Central memory CD8-positive, alpha-beta T cell (primary cell): Measurements from ENCODE around the gene NEXN.

Experiments used
- ATAC-seq: fragments of 150-1000 bp; cut with Tn5 transposase; replicated peaks from 2 replicates; pipeline ENCODE4 v1.10.0; 2022; ENCODE audit warnings: mild to moderate bottlenecking, moderate FRiP score, moderate number of reproducible peaks; ENCODE audit not compliant: poor library complexity, severe bottlenecking; ENCODE audit errors: extremely low read depth
- DNase-seq, 2 donors: peaks; one replicate each; pipeline ENCODE4 v3.0.0; 2021; ENCODE audit warnings: low spot score in 2 of 2
- H3K27ac Mint-ChIP-seq: one replicate; pipeline ENCODE4 v1.8.0; 2022; ENCODE audit warnings: low read depth, mild to moderate bottlenecking, moderate library complexity, mixed read lengths
- H3K27me3 Mint-ChIP-seq: one replicate; pipeline ENCODE4 v1.8.0; 2022; ENCODE audit warnings: mixed read lengths
- H3K36me3 Mint-ChIP-seq: one replicate; pipeline ENCODE4 v1.8.0; 2022; ENCODE audit warnings: mild to moderate bottlenecking, moderate library complexity, mixed read lengths; ENCODE audit not compliant: insufficient read depth
- H3K4me1 Mint-ChIP-seq: one replicate; pipeline ENCODE4 v1.8.0; 2022; ENCODE audit warnings: mixed read lengths
- H3K4me3 Mint-ChIP-seq: one replicate; pipeline ENCODE4 v1.8.0; 2022; ENCODE audit warnings: mild to moderate bottlenecking, moderate library complexity, mixed read lengths
- H3K9me3 Mint-ChIP-seq: one replicate; pipeline ENCODE4 v1.8.0; 2022; ENCODE audit warnings: mixed read lengths

NEXN gene

GRCh38 chr1:77951328-77951727, 62.9 kb downstream of the NEXN start:
- Mint-ChIP-seq H3K27ac (peak overlapping the region; percentile 52), H3K4me1 (peaks cover 22% of the 10 kb centered on the region)
- ATAC-seq, result no peak

GRCh38 chr1:77953907-77954306, 65.5 kb downstream of the NEXN start:
- Mint-ChIP-seq H3K27ac (no peak overlapping the region), H3K9me3 (no peaks in the 10 kb centered on the region), H3K4me1 (peaks cover 23% of the 10 kb centered on the region), H3K36me3 (peaks cover 68% of the 10 kb centered on the region), H3K27me3 (no peaks in the 10 kb centered on the region), H3K4me3 (no peak overlapping the region)
- DNase-seq (no peak), ATAC-seq (no peak)

More at GRCh38 chr1:77951328-77951727, 62.9 kb downstream of the NEXN start:
- no peaks in the 10 kb centered on the region for H3K9me3 Mint-ChIP-seq
- no peak overlapping the region for H3K4me3 Mint-ChIP-seq
- DNase-seq, result no peak
- no peaks in the 10 kb centered on the region for H3K27me3 Mint-ChIP-seq
- peaks cover 67% of the 10 kb centered on the region for H3K36me3 Mint-ChIP-seq

GRCh38 chr1:77954521-77954920, 66.1 kb downstream of the NEXN start:
- no peak overlapping the region for H3K27ac Mint-ChIP-seq
- H3K36me3 Mint-ChIP-seq, result peaks cover 68% of the 10 kb centered on the region
- H3K4me3 Mint-ChIP-seq, result no peak overlapping the region

GRCh38 chr1:77955709-77956108, 67.3 kb downstream of the NEXN start:
- Mint-ChIP-seq H3K4me3 (no peak overlapping the region), H3K27ac (no peak overlapping the region), H3K36me3 (peaks cover 71% of the 10 kb centered on the region), H3K4me1 (peaks cover 36% of the 10 kb centered on the region), H3K27me3 (no peaks in the 10 kb centered on the region), H3K9me3 (no peaks in the 10 kb centered on the region)
- DNase-seq (no peak), ATAC-seq (peak; percentile 20)

More at GRCh38 chr1:77954521-77954920, 66.1 kb downstream of the NEXN start:
- H3K4me1 Mint-ChIP-seq, result peaks cover 25% of the 10 kb centered on the region
- no peaks in the 10 kb centered on the region for H3K27me3 Mint-ChIP-seq
- DNase-seq (no peak), ATAC-seq (no peak)
- H3K9me3 Mint-ChIP-seq, result no peaks in the 10 kb centered on the region

- Mint-ChIP-seq H3K4me1 (peaks cover 37% of the 10 kb centered on the region), H3K4me3 (no peak overlapping the region), H3K9me3 (no peaks in the 10 kb centered on the region), H3K36me3 (peaks cover 72% of the 10 kb centered on the region), H3K27ac (no peak overlapping the region), H3K27me3 (no peaks in the 10 kb centered on the region)
- no peak for ATAC-seq
- DNase-seq, result no peak
These were observed 68.0 kb downstream of the NEXN start for GRCh38 chr1:77956464-77956863.

- ATAC-seq, result no peak
- Mint-ChIP-seq H3K27me3 (no peaks in the 10 kb centered on the region), H3K27ac (peak overlapping the region; percentile 26), H3K36me3 (peaks cover 72% of the 10 kb centered on the region), H3K9me3 (no peaks in the 10 kb centered on the region), H3K4me1 (peaks cover 43% of the 10 kb centered on the region), H3K4me3 (no peak overlapping the region)
- DNase-seq, result no peak
These were observed 70.0 kb downstream of the NEXN start for GRCh38 chr1:77958391-77958790.

- Mint-ChIP-seq H3K36me3 (peaks cover 73% of the 10 kb centered on the region), H3K9me3 (no peaks in the 10 kb centered on the region), H3K4me3 (no peak overlapping the region), H3K27me3 (no peaks in the 10 kb centered on the region), H3K4me1 (peaks cover 43% of the 10 kb centered on the region), H3K27ac (peak overlapping the region; percentile 26)
- no peak for ATAC-seq
- no peak for DNase-seq
These were observed 70.4 kb downstream of the NEXN start for GRCh38 chr1:77958850-77959249.

GRCh38 chr1:77961392-77961791, 73.0 kb downstream of the NEXN start:
- no peak overlapping the region for H3K27ac Mint-ChIP-seq
- no peak for DNase-seq
- no peak for ATAC-seq
- H3K36me3 Mint-ChIP-seq, result peaks cover 84% of the 10 kb centered on the region
- H3K4me1 Mint-ChIP-seq, result peaks cover 49% of the 10 kb centered on the region
- H3K4me3 Mint-ChIP-seq, result no peak overlapping the region
- no peaks in the 10 kb centered on the region for H3K9me3 Mint-ChIP-seq
- H3K27me3 Mint-ChIP-seq, result no peaks in the 10 kb centered on the region

GRCh38 chr1:77966291-77966690, 77.9 kb downstream of the NEXN start:
- ATAC-seq, result no peak
- no peaks in the 10 kb centered on the region for H3K27me3 Mint-ChIP-seq
- H3K27ac Mint-ChIP-seq, result peak overlapping the region; percentile 86
- peaks cover 87% of the 10 kb centered on the region for H3K36me3 Mint-ChIP-seq
- no peak for DNase-seq
- no peaks in the 10 kb centered on the region for H3K9me3 Mint-ChIP-seq
- peaks cover 33% of the 10 kb centered on the region for H3K4me1 Mint-ChIP-seq
- no peak overlapping the region for H3K4me3 Mint-ChIP-seq

GRCh38 chr1:77970192-77970591, 81.8 kb downstream of the NEXN start:
- H3K27me3 Mint-ChIP-seq, result no peaks in the 10 kb centered on the region
- peak overlapping the region; percentile 20 for H3K4me3 Mint-ChIP-seq

GRCh38 chr1:77972080-77972479, 83.7 kb downstream of the NEXN start:
- Mint-ChIP-seq H3K27me3 (no peaks in the 10 kb centered on the region), H3K27ac (peak overlapping the region; percentile 64), H3K4me3 (peak overlapping the region; percentile 54), H3K4me1 (peaks cover 48% of the 10 kb centered on the region), H3K9me3 (no peaks in the 10 kb centered on the region), H3K36me3 (peaks cover 65% of the 10 kb centered on the region)
- DNase-seq, result no peak
- no peak for ATAC-seq

More at GRCh38 chr1:77970192-77970591, 81.8 kb downstream of the NEXN start:
- Mint-ChIP-seq H3K36me3 (peaks cover 71% of the 10 kb centered on the region), H3K27ac (no peak overlapping the region), H3K4me1 (peaks cover 40% of the 10 kb centered on the region), H3K9me3 (no peaks in the 10 kb centered on the region)
- no peak for DNase-seq
- ATAC-seq, result no peak

GRCh38 chr1:77975386-77975785, 87.0 kb downstream of the NEXN start:
- ATAC-seq (no peak), DNase-seq (no peak)
- H3K27ac Mint-ChIP-seq, result peak overlapping the region; percentile 69
- H3K9me3 Mint-ChIP-seq, result no peaks in the 10 kb centered on the region
- H3K27me3 Mint-ChIP-seq, result no peaks in the 10 kb centered on the region
- H3K4me1 Mint-ChIP-seq, result peaks cover 47% of the 10 kb centered on the region
- H3K36me3 Mint-ChIP-seq, result peaks cover 36% of the 10 kb centered on the region
- no peak overlapping the region for H3K4me3 Mint-ChIP-seq

- Mint-ChIP-seq H3K9me3 (no peaks in the 10 kb centered on the region), H3K27me3 (no peaks in the 10 kb centered on the region), H3K27ac (peak overlapping the region; percentile 69), H3K4me3 (no peak overlapping the region), H3K4me1 (peaks cover 49% of the 10 kb centered on the region), H3K36me3 (peaks cover 32% of the 10 kb centered on the region)
- no peak for ATAC-seq
- no peak for DNase-seq
These were observed 87.5 kb downstream of the NEXN start for GRCh38 chr1:77975907-77976306.
